Measurements from ENCODE around the gene TK2.

- no peak for TF ChIP-seq ZBTB7A (IDR thresholded peaks at IDR 0.05; ENCODE audit: low read depth)
- TF ChIP-seq EP300 (IDR thresholded peaks at IDR 0.05; ENCODE audit: borderline replicate concordance), result no peak
- no peak for TF ChIP-seq MAX (IDR thresholded peaks at IDR 0.05)
- no peak for TF ChIP-seq FOXM1 (IDR thresholded peaks at IDR 0.05; ENCODE audit: borderline replicate concordance, low read depth)
- no peak for TF ChIP-seq CEBPB (IDR thresholded peaks at IDR 0.05)
- TF ChIP-seq TAF1 (IDR thresholded peaks at IDR 0.05; ENCODE audit: low read depth), result no peak
- no peak for TF ChIP-seq REST (IDR thresholded peaks at IDR 0.05; ENCODE audit: low read depth)
- TF ChIP-seq NFIC (IDR thresholded peaks at IDR 0.05), result no peak
- TF ChIP-seq YY1 (IDR thresholded peaks at IDR 0.05; ENCODE audit: low read depth), result no peak
Measured at GRCh38 chr16:66458853-66459252, 91.1 kb downstream of the TK2 start.

Data from Ishikawa (cell line).